Tibial nerve (tissue), 4 donors: ENCODE measurements around the gene CYP3A5. TPM values are rescaled to one million over a fixed set of nuclear protein-coding genes. Genes with fewer than 3 reads are reported as not detected.

ENCODE experiments used
- DNase-seq, 2 donors: peaks; one replicate each; pipeline ENCODE4 v3.0.0-alpha.2; 2019; ENCODE audit warnings: low spot score in 2 of 2
- H3K27ac ChIP-seq, 4 donors: fragments of 200-600 bp; sonication (generic) in 3 of 4; one replicate each; pipeline ENCODE4 v1.5.1; 2017 to 2019; ENCODE audit warnings: mild to moderate bottlenecking in 1 of 4
- H3K27me3 ChIP-seq, 2 donors: fragments of 200-600 bp; sonication (generic) in 1 of 2; one replicate each; pipeline versions ENCODE4 v1.5.1 to v1.6.0; 2017 to 2019
- H3K36me3 ChIP-seq, 3 donors: fragments of 200-600 bp; sonication (generic); one replicate each; pipeline ENCODE4 v1.5.1; 2018 to 2019
- H3K4me1 ChIP-seq, 4 donors: fragments of 200-600 bp; sonication (generic) in 3 of 4; one replicate each; pipeline ENCODE4 v1.5.1; 2017 to 2019
- H3K4me3 ChIP-seq, 4 donors: fragments of 200-600 bp; sonication (generic) in 3 of 4; one replicate each; pipeline ENCODE4 v1.5.1; 2017 to 2019; ENCODE audit warnings: mild to moderate bottlenecking in 1 of 4, moderate library complexity in 1 of 4
- H3K9me3 ChIP-seq, 4 donors: fragments of 200-600 bp; sonication (generic) in 3 of 4; one replicate each; pipeline ENCODE4 v1.5.1; 2017 to 2019
- CTCF ChIP-seq, 5 experiments: fragments of 200-600 bp in 3 of 5; fragments of 450-650 bp in 2 of 5; sonication (generic) in 3 of 5; IDR thresholded peaks; one replicate each; pipeline ENCODE4 v1.5.1; 2016 to 2019; ENCODE audit warnings: antibody characterized with exemption in 5 of 5, mild to moderate bottlenecking in 3 of 5, moderate library complexity in 2 of 5
- EP300 ChIP-seq, 2 donors: sonication (generic); formaldehyde crosslinking; IDR thresholded peaks; one replicate each; pipeline ENCODE4 v1.6.1; 2017; ENCODE audit warnings: antibody characterized with exemption in 2 of 2, mild to moderate bottlenecking in 1 of 2
- POLR2A ChIP-seq, 2 donors: fragments of 450-650 bp; IDR thresholded peaks; one replicate each; pipeline ENCODE4 v1.6.1; 2017; ENCODE audit warnings: antibody characterized with exemption in 2 of 2, mild to moderate bottlenecking in 2 of 2, moderate library complexity in 2 of 2
- WGBS, 2 donors: methylation state at CpG; one replicate each; pipeline ENCODE4 v1.1.5; 2018; 5-methylcytosine and 5-hydroxymethylcytosine counted together
- total RNA-seq, 4 donors: library from RNA; depleted of rRNA; stranded (reverse); fragments of >200 nt; gene quantifications; one replicate each; pipeline ENCODE4 v1.1.0, GENCODE V29; 2016

Gene CYP3A5
- total RNA-seq, 4 donors from 2014 or later = 2.4 to 42.9 (median 10.7) TPM

DNA sequence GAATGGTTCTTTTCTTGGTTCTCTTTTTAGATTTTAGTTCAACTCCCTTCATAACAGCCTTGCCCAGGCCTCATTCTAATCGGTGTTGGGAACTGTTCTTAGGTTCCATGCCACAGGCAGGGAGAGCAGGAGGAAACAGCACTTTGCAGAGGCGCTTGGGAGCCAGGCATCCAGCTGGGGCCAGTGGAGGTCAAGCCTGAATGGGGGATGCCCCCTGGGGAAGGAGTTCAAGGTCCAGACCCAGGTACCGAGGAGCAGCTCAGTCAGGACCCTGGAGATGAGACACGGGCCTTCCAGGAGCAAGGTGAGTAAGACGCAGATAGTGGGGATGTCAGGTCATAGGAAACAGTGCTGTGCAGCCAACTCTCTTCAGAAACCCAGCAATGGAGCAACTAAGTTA lies 58.5 kb downstream of the CYP3A5 start:
- Histone ChIP-seq H3K4me1 (peaks cover 0 to 20% (median 9%) of the 10 kb centered on the region in 4 donors), H3K27me3 (no peaks in the 10 kb centered on the region), H3K9me3 (no peaks in the 10 kb centered on the region), H3K27ac (no peak overlapping the region), H3K4me3 (no peak overlapping the region), H3K36me3 (peaks cover 3 to 80% (median 15%) of the 10 kb centered on the region in 3 donors)
- no peak for DNase-seq
- no peak for TF ChIP-seq CTCF (IDR thresholded peaks at IDR 0.05)
- no peak for TF ChIP-seq POLR2A (IDR thresholded peaks at IDR 0.05)
- no peak for TF ChIP-seq EP300 (IDR thresholded peaks at IDR 0.05)
- 91 to 94% methylated on average over 5 of the region's 5 CpGs for WGBS, 2 donors

DNA sequence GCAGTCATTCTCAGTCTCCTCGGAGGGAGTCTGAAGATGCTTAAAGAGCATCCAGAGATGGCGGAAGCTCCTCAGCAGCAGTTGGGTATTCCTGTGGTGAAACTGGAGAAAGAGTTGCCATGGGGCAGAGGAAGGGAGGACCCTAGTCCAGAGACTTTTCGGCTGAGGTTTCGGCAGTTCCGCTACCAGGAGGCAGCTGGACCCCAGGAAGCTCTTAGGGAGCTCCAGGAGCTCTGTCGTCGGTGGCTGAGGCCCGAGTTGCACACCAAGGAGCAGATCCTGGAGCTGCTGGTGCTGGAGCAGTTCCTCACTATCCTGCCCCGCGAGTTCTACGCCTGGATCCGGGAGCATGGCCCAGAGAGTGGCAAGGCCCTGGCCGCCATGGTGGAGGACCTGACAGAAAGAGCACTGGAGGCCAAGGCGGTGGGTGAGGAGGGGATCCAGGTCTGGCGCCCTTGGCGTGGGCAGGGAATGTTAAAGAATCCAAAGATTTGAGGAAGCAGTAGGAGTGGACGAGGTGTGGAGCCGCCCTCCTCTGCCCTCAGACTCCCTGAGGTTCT lies 60.1 kb downstream of the CYP3A5 start:
- no peak for TF ChIP-seq EP300 (IDR thresholded peaks at IDR 0.05)
- TF ChIP-seq POLR2A (IDR thresholded peaks at IDR 0.05) = no peak
- TF ChIP-seq CTCF (IDR thresholded peaks at IDR 0.05) = no peak
- Histone ChIP-seq H3K27ac (no peak overlapping the region), H3K4me3 (no peak overlapping the region), H3K9me3 (no peaks in the 10 kb centered on the region), H3K4me1 (peaks cover 0 to 24% (median 9%) of the 10 kb centered on the region in 4 donors), H3K36me3 (peaks cover 3 to 63% (median 12%) of the 10 kb centered on the region in 3 donors), H3K27me3 (no peaks in the 10 kb centered on the region)
- 93 to 95% methylated on average over 18 of the region's 18 CpGs for WGBS, 2 donors
- DNase-seq = no peak

DNA sequence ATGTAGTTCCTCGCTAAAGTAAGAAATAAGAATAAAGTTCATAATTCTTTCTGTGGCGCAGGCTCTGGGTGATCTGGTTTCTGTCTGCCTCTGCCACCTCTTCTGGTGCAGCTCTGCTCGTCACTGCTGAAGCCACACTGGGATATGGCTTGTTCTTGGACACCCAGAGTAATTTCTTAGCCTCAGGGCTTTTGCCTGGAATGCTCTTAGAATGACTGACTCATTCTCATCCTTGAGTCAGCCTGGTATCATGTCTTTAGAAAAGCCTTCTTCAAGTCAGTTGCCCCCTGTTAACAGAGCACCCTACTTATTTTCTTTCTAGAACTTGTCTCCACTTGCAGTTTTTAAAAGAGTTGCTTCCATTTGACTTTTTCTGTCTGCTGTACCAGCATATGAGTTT lies 61.1 kb downstream of the CYP3A5 start:
- Histone ChIP-seq H3K27me3 (no peaks in the 10 kb centered on the region), H3K4me1 (peaks cover 0 to 24% (median 9%) of the 10 kb centered on the region in 4 donors), H3K9me3 (no peaks in the 10 kb centered on the region), H3K36me3 (peaks cover 3 to 54% (median 12%) of the 10 kb centered on the region in 3 donors), H3K4me3 (no peak overlapping the region), H3K27ac (no peak overlapping the region)
- WGBS, 2 donors = 83 to 89% methylated on average over 3 of the region's 3 CpGs
- DNase-seq = no peak
- TF ChIP-seq CTCF (IDR thresholded peaks at IDR 0.05) = no peak
- TF ChIP-seq EP300 (IDR thresholded peaks at IDR 0.05) = no peak
- no peak for TF ChIP-seq POLR2A (IDR thresholded peaks at IDR 0.05)

DNA sequence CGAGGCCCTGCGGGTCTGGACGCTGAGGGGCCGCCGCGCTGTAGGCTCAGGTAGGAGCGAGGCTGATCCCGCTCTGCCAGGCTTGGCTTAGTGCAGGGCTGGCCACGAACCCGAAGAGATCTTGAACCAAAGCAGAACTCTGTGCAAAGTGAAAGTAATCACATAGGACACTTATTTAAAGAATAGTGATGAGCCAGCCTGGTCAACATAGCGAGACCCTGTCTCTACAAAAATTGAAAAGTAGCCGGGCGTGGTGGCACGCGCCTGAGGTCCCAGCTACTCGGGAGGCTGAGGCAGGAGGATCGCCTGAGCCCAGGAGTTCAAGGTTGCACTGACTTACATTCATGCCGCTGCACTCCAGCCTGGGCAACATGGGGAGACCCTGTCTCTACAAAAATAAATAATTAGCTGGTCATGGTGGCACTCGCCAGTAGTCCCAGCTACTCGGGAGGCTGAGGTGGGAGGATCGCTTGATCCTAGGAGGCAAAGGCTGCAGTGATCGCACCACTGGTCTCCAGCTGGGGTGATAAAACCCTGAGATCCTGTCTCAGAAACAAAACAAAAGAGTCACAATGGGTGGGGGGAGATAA lies 62.5 kb downstream of the CYP3A5 start:
- WGBS, 2 donors = 19 to 23% methylated on average over 16 to 21 of the region's 22 CpGs
- DNase-seq = no peak
- Histone ChIP-seq H3K36me3 (peaks cover 3 to 40% (median 7%) of the 10 kb centered on the region in 3 donors), H3K4me1 (peaks cover 0 to 24% (median 9%) of the 10 kb centered on the region in 4 donors), H3K4me3 (peak overlapping the region; percentile 68 to 97 (median 90)), H3K27me3 (no peaks in the 10 kb centered on the region), H3K27ac (peak overlapping the region; percentile 40 to 85 (median 84)), H3K9me3 (no peaks in the 10 kb centered on the region)
- TF ChIP-seq POLR2A (IDR thresholded peaks at IDR 0.05) (no peak), EP300 (IDR thresholded peaks at IDR 0.05) (no peak), CTCF (IDR thresholded peaks at IDR 0.05) (no peak)
